ENCODE results near the gene NPFFR2.

GRCh38 chr4:72171761-72172160, 140.0 kb downstream of the NPFFR2 start:
- no peak for TF ChIP-seq POLR2A (IDR thresholded peaks at IDR 0.05; ENCODE audit: low read depth)
- TF ChIP-seq POLR2AphosphoS5 (IDR thresholded peaks at IDR 0.05): no peak
